Fibroblast of lung (primary cell): ENCODE measurements around the gene DRC7. TPM values are rescaled to one million over a fixed set of nuclear protein-coding genes. Genes with fewer than 3 reads are reported as not detected.

Experiments used
- DNase-seq, 2 donors: peaks; one replicate each; pipeline versions ENCODE4 v3.0.0 to v3.0.0-alpha.2; 2010; ENCODE audit warnings: low read depth in 2 of 2
- H2AFZ ChIP-seq: 2 replicates; pipeline ENCODE4 v1.5.1; 2012; ENCODE audit warnings: low read length, control low read depth, inconsistent platforms
- H3K27ac ChIP-seq: 2 replicates; pipeline ENCODE4 v1.5.1; 2011; ENCODE audit warnings: low read length, control low read depth; ENCODE audit not compliant: insufficient read depth
- H3K27me3 ChIP-seq: 2 replicates; pipeline ENCODE4 v1.5.1; 2011; ENCODE audit warnings: mild to moderate bottlenecking, low read length; ENCODE audit not compliant: control insufficient read depth, insufficient read depth
- H3K36me3 ChIP-seq: 2 replicates; pipeline ENCODE4 v1.5.1; 2011; ENCODE audit warnings: low read length; ENCODE audit not compliant: control insufficient read depth, insufficient read depth
- H3K4me1 ChIP-seq: 2 replicates; pipeline ENCODE4 v1.5.1; 2011; ENCODE audit warnings: low read length; ENCODE audit not compliant: control insufficient read depth, insufficient read depth; ENCODE audit errors: extremely low read depth
- H3K4me2 ChIP-seq: 2 replicates; pipeline ENCODE4 v1.5.1; 2011; ENCODE audit warnings: low read length, control low read depth; ENCODE audit not compliant: insufficient read depth; ENCODE audit errors: extremely low read depth
- H3K4me3 ChIP-seq, 4 experiments: fragments of 200-600 bp in 1 of 4; sonication (generic) in 1 of 4; replicated peaks in 1 of 4; 2 replicates each; pipeline ENCODE4 v1.5.1; 2011 to 2016; ENCODE audit warnings: low read length in 4 of 4, low read depth in 3 of 4, mild to moderate bottlenecking in 3 of 4, control low read depth in 2 of 4, inconsistent platforms in 1 of 4, mixed read lengths in 1 of 4; ENCODE audit not compliant: insufficient read depth in 1 of 4; ENCODE audit errors: control extremely low read depth in 1 of 4
- H3K79me2 ChIP-seq: 2 replicates; pipeline ENCODE4 v1.5.1; 2012; ENCODE audit warnings: mild to moderate bottlenecking, low read length, inconsistent platforms; ENCODE audit not compliant: control insufficient read depth, insufficient read depth
- H3K9ac ChIP-seq: 2 replicates; pipeline ENCODE4 v1.5.1; 2011; ENCODE audit warnings: mild to moderate bottlenecking, low read length, control low read depth; ENCODE audit not compliant: insufficient read depth
- H3K9me3 ChIP-seq: 2 replicates; pipeline ENCODE4 v1.5.1; 2012; ENCODE audit warnings: low read depth, low read length; ENCODE audit not compliant: control insufficient read depth, insufficient read depth
- H4K20me1 ChIP-seq: 2 replicates; pipeline ENCODE4 v1.5.1; 2011; ENCODE audit warnings: low read length; ENCODE audit not compliant: control insufficient read depth, insufficient read depth; ENCODE audit errors: extremely low read depth
- EZH2 ChIP-seq: IDR thresholded peaks from 2 replicates; pipeline ENCODE4 v1.5.1; 2012; ENCODE audit warnings: low read length, control low read depth, mild to moderate bottlenecking; ENCODE audit errors: missing control alignments
- polyA plus RNA-seq, 2 donors: library from polyadenylated mRNA; depleted of rRNA in 1 of 2; stranded (reverse) in 1 of 2; unstranded in 1 of 2; fragments of >200 nt; gene quantifications; 2 replicates each; pipeline ENCODE4 v1.2.1, GENCODE V29; 2011 to 2012; ENCODE audit warnings: missing spikeins in 1 of 2
- total RNA-seq: library from RNA; depleted of rRNA; stranded (reverse); fragments of >200 nt; gene quantifications from 2 replicates; pipeline ENCODE4 v1.2.1, GENCODE V29; 2014
- TF ChIP-seq, protein P1 (sequence below), 2 donors: IDR thresholded peaks in 1 of 2; conservative IDR thresholded peaks in 1 of 2; 1 replicate in 1 of 2; 2 replicates in 1 of 2; pipeline ENCODE4 v1.5.1; 2011 to 2012; ENCODE audit warnings: low read length in 2 of 2, control low read depth in 1 of 2, inconsistent platforms in 1 of 2, low read depth in 1 of 2, mild to moderate bottlenecking in 1 of 2

DRC7 gene
- total and polyA plus RNA-seq, 2 donors (not counting 1 experiment from before 2014, with no cell fraction given), result not detected

DNA sequence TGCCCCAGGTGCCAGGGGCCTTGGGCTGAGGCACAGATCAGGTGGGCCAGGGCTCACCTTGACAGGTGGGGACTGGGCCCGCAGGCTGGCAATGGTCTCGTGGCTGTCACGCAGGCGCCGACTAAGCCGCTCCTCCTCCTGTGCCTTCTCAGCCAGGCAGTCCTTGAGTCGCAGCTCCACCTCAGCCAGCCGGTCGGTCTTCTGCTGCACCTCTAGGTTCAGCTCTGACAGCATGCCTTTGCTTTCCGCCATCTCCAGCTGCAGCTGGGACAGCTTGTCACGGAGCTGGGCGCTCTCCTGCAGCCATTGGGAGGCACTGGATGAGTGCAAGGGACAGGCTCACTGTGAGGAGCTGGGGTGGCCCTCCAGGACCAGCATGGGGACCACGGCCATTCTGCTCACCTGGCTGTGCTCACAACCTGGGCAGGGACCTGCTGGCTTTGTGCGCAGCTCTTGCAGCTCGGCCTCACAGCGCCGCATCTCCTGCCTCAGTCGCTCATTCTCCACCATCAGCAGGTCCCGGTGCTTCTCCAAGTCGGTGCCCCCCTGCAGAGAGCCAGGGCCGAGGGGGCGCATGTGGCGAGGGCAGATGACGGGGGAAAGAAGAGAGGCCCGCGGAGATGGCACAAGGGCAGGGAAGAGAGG is 76.7 kb downstream of the DRC7 start:
- H3K79me2 ChIP-seq, result no peaks in the 10 kb centered on the region
- H3K4me3 ChIP-seq, result no peak overlapping the region
- no peak for DNase-seq
- peaks cover 15% of the 10 kb centered on the region for H3K36me3 ChIP-seq
- no peak overlapping the region for H3K4me2 ChIP-seq
- H3K27ac ChIP-seq, result no peak overlapping the region
- no peaks in the 10 kb centered on the region for H4K20me1 ChIP-seq
- no peaks in the 10 kb centered on the region for H3K9me3 ChIP-seq
- H3K9ac ChIP-seq, result no peak overlapping the region
- TF ChIP-seq, protein P1, sequence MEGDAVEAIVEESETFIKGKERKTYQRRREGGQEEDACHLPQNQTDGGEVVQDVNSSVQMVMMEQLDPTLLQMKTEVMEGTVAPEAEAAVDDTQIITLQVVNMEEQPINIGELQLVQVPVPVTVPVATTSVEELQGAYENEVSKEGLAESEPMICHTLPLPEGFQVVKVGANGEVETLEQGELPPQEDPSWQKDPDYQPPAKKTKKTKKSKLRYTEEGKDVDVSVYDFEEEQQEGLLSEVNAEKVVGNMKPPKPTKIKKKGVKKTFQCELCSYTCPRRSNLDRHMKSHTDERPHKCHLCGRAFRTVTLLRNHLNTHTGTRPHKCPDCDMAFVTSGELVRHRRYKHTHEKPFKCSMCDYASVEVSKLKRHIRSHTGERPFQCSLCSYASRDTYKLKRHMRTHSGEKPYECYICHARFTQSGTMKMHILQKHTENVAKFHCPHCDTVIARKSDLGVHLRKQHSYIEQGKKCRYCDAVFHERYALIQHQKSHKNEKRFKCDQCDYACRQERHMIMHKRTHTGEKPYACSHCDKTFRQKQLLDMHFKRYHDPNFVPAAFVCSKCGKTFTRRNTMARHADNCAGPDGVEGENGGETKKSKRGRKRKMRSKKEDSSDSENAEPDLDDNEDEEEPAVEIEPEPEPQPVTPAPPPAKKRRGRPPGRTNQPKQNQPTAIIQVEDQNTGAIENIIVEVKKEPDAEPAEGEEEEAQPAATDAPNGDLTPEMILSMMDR (conservative IDR thresholded peaks at IDR 0.05 in 1 of 2, IDR thresholded peaks at IDR 0.05 in 1 of 2; ENCODE audit: low read depth in 1 of 2, low read length in 2 of 2), result no peak
- no peak for TF ChIP-seq EZH2
- H2AFZ ChIP-seq, result no peak overlapping the region
- no peaks in the 10 kb centered on the region for H3K4me1 ChIP-seq
- H3K27me3 ChIP-seq, result no peaks in the 10 kb centered on the region

- H3K9me3 ChIP-seq, result no peaks in the 10 kb centered on the region
- no peak for DNase-seq
- H3K27ac ChIP-seq, result no peak overlapping the region
- no peaks in the 10 kb centered on the region for H3K4me1 ChIP-seq
- H3K27me3 ChIP-seq, result no peaks in the 10 kb centered on the region
- H3K79me2 ChIP-seq, result no peaks in the 10 kb centered on the region
- TF ChIP-seq, protein P1 (conservative IDR thresholded peaks at IDR 0.05 in 1 of 2, IDR thresholded peaks at IDR 0.05 in 1 of 2; ENCODE audit: low read depth in 1 of 2, low read length in 2 of 2), result no peak
- no peak for TF ChIP-seq EZH2
- H3K4me3 ChIP-seq, result no peak overlapping the region
- no peak overlapping the region for H2AFZ ChIP-seq
- H4K20me1 ChIP-seq, result no peaks in the 10 kb centered on the region
- H3K9ac ChIP-seq, result no peak overlapping the region
- peaks cover 14% of the 10 kb centered on the region for H3K36me3 ChIP-seq
- no peak overlapping the region for H3K4me2 ChIP-seq
These were observed 78.4 kb downstream of the DRC7 start for GRCh38 chr16:57773019-57773418.

- H3K4me2 ChIP-seq, result no peak overlapping the region
- H3K4me1 ChIP-seq, result no peaks in the 10 kb centered on the region
- no peak overlapping the region for H2AFZ ChIP-seq
- no peaks in the 10 kb centered on the region for H4K20me1 ChIP-seq
- TF ChIP-seq, protein P1 (conservative IDR thresholded peaks at IDR 0.05 in 1 of 2, IDR thresholded peaks at IDR 0.05 in 1 of 2; ENCODE audit: low read depth in 1 of 2, low read length in 2 of 2), result no peak
- no peak for TF ChIP-seq EZH2
- H3K4me3 ChIP-seq, result no peak overlapping the region
- H3K79me2 ChIP-seq, result no peaks in the 10 kb centered on the region
- H3K27ac ChIP-seq, result no peak overlapping the region
- H3K9me3 ChIP-seq, result no peaks in the 10 kb centered on the region
- peaks cover 14% of the 10 kb centered on the region for H3K36me3 ChIP-seq
- no peaks in the 10 kb centered on the region for H3K27me3 ChIP-seq
- no peak overlapping the region for H3K9ac ChIP-seq
- peak in 1 of 2 donors; percentile 55 for DNase-seq
These were observed 79.2 kb downstream of the DRC7 start for GRCh38 chr16:57773655-57774295.
